T-helper 1 cell treated with Interleukin-12 subunit alpha and Interleukin-12 subunit beta and Interleukin-4 antibody, amounts not matched to agents 30 ng/mL and 1 ng/mL, for 36 hours (primary cell): ENCODE measurements around the gene CBX6. TPM values are rescaled to one million over a fixed set of nuclear protein-coding genes. Genes with fewer than 3 reads are reported as not detected.

Source experiments
- intact Hi-C: fragments of 100-400 bp; cut with micrococcal nuclease; formaldehyde crosslinking; loops from one replicate; pipeline ENCODE4 v1.15.1; 2024
- total RNA-seq: library from RNA; stranded (reverse); gene quantifications from 2 replicates; pipeline ENCODE4 v1.2.3, GENCODE V29; 2022

CBX6 gene
- total RNA-seq, 1 donor from 2014 or later, result 99.5 TPM

GRCh38 chr22:38841635-38842034, 30.4 kb downstream of the CBX6 start:
- intact Hi-C loops, result loop anchor here (5.0 kb wide), 1 partner anchor 84 kb away; the partner anchor contains the start of gene SUN2

GRCh38 chr22:38841211-38841610, 30.8 kb downstream of the CBX6 start:
- intact Hi-C loops, result loop anchor here (5.0 kb wide), 1 partner anchor 84 kb away; the partner anchor contains the start of gene SUN2

GRCh38 chr22:38840129-38840528, 31.9 kb downstream of the CBX6 start:
- intact Hi-C loops, result loop anchor here (5.0 kb wide), 1 partner anchor 83 kb away; the partner anchor contains the start of gene SUN2

GRCh38 chr22:38839686-38840085, 32.3 kb downstream of the CBX6 start:
- intact Hi-C loops, result loop anchor here (5.0 kb wide), 1 partner anchor 82 kb away; the partner anchor contains the start of gene SUN2

GRCh38 chr22:38837414-38837928, 34.5 kb downstream of the CBX6 start:
- intact Hi-C loops, result no loop called here

- intact Hi-C loops, result no loop called here
Observed at GRCh38 chr22:38835888-38836301, 36.1 kb downstream of the CBX6 start.

- intact Hi-C loops, result no loop called here
Observed at GRCh38 chr22:38834991-38835390, 37.0 kb downstream of the CBX6 start.

- intact Hi-C loops, result no loop called here
Observed at GRCh38 chr22:38834215-38834953, 37.6 kb downstream of the CBX6 start.

- intact Hi-C loops, result no loop called here
Observed at GRCh38 chr22:38833061-38833460, 39.0 kb downstream of the CBX6 start.

GRCh38 chr22:38832005-38832978, 39.7 kb downstream of the CBX6 start:
- intact Hi-C loops, result no loop called here

GRCh38 chr22:38831166-38831945, 40.7 kb downstream of the CBX6 start:
- intact Hi-C loops, result no loop called here

GRCh38 chr22:38830845-38831108, 41.2 kb downstream of the CBX6 start:
- intact Hi-C loops, result no loop called here

- intact Hi-C loops, result no loop called here
Observed at GRCh38 chr22:38830026-38830844, 41.8 kb downstream of the CBX6 start.

- intact Hi-C loops, result no loop called here
Observed at GRCh38 chr22:38829485-38829884, 42.5 kb downstream of the CBX6 start.

- intact Hi-C loops, result no loop called here
Observed at GRCh38 chr22:38828616-38829205, 43.3 kb downstream of the CBX6 start.

GRCh38 chr22:38828191-38828590, 43.8 kb downstream of the CBX6 start:
- intact Hi-C loops, result no loop called here

GRCh38 chr22:38827510-38827909, 44.5 kb downstream of the CBX6 start:
- intact Hi-C loops, result no loop called here

- intact Hi-C loops, result no loop called here
Observed at GRCh38 chr22:38826801-38827200, 45.2 kb downstream of the CBX6 start.

GRCh38 chr22:38826386-38826785, 45.6 kb downstream of the CBX6 start:
- intact Hi-C loops, result no loop called here

- intact Hi-C loops, result no loop called here
Observed at GRCh38 chr22:38824585-38824984, 47.4 kb downstream of the CBX6 start.
